GM12878 (cell line): ENCODE data around the gene CTSW. TPM values are rescaled to one million over a fixed set of nuclear protein-coding genes. Genes with fewer than 3 reads are reported as not detected.

Experiments used
- ATF7 ChIP-seq: fragments of 450-650 bp; IDR thresholded peaks from 2 replicates; pipeline ENCODE4 v1.6.1; 2016; ENCODE audit warnings: low read depth, mild to moderate bottlenecking
- BACH1 ChIP-seq: fragments of 450-650 bp; IDR thresholded peaks from 2 replicates; pipeline ENCODE4 v1.6.1; 2017; ENCODE audit warnings: mild to moderate bottlenecking, borderline replicate concordance
- CBX3 ChIP-seq: fragments of 200-600 bp; sonication (generic); IDR thresholded peaks from 2 replicates; pipeline ENCODE4 v1.6.1; 2016; ENCODE audit warnings: low read depth, borderline replicate concordance
- CBX5 ChIP-seq: sonication (generic); IDR thresholded peaks from 2 replicates; pipeline ENCODE4 v1.6.1; 2016; ENCODE audit warnings: low read depth, moderate library complexity, mild to moderate bottlenecking, inconsistent platforms
- FOS ChIP-seq: IDR thresholded peaks from 3 replicates; pipeline ENCODE4 v1.6.1; 2011; ENCODE audit warnings: borderline replicate concordance; ENCODE audit not compliant: insufficient read length; ENCODE audit errors: extremely low read depth
- FOXM1 ChIP-seq: IDR thresholded peaks from 2 replicates; pipeline ENCODE4 v1.6.1; 2012; ENCODE audit warnings: low read depth, mild to moderate bottlenecking, inconsistent platforms, low read length, moderate library complexity
- JUNB ChIP-seq: IDR thresholded peaks from 2 replicates; pipeline ENCODE4 v1.6.1; 2016; ENCODE audit warnings: antibody characterized with exemption, mild to moderate bottlenecking
- KLF5 ChIP-seq: fragments of 450-650 bp; IDR thresholded peaks from 2 replicates; pipeline ENCODE4 v1.6.1; 2014; ENCODE audit warnings: mild to moderate bottlenecking; ENCODE audit not compliant: partially characterized antibody
- LARP7 ChIP-seq: fragments of 450-650 bp; IDR thresholded peaks from 2 replicates; pipeline ENCODE4 v1.6.1; 2017; ENCODE audit warnings: mild to moderate bottlenecking
- MEF2B ChIP-seq: fragments of 450-650 bp; IDR thresholded peaks from 2 replicates; pipeline ENCODE4 v1.6.1; 2018; ENCODE audit warnings: mild to moderate bottlenecking, moderate library complexity; ENCODE audit not compliant: partially characterized antibody, poor library complexity, severe bottlenecking
- MYB ChIP-seq: fragments of 150-350 bp; IDR thresholded peaks from 2 replicates; pipeline ENCODE4 v1.6.1; 2014; ENCODE audit warnings: mild to moderate bottlenecking, low read depth, low read length, borderline replicate concordance
- MYC ChIP-seq: IDR thresholded peaks from 2 replicates; pipeline ENCODE4 v1.6.1; 2011; ENCODE audit warnings: mild to moderate bottlenecking, low read length, moderate library complexity, inconsistent platforms; ENCODE audit not compliant: insufficient read depth, insufficient replicate concordance, insufficient read length, severe bottlenecking
- PAX5 ChIP-seq: IDR thresholded peaks from 2 replicates; pipeline ENCODE4 v1.6.1; 2011; ENCODE audit warnings: low read depth, low read length, borderline replicate concordance
- RELA ChIP-seq: fragments of 450-650 bp; IDR thresholded peaks from 2 replicates; pipeline ENCODE4 v1.8.0; 2014; ENCODE audit warnings: borderline replicate concordance; ENCODE audit not compliant: partially characterized antibody
- SMAD1 ChIP-seq: fragments of 450-650 bp; IDR thresholded peaks from 2 replicates; pipeline ENCODE4 v1.6.1; 2018; ENCODE audit warnings: mild to moderate bottlenecking, low read depth; ENCODE audit not compliant: partially characterized antibody
- SUZ12 ChIP-seq: fragments of 200-600 bp; sonication (generic); IDR thresholded peaks from one replicate; pipeline ENCODE4 v1.6.1; 2018; ENCODE audit warnings: antibody characterized with exemption, mild to moderate bottlenecking; ENCODE audit not compliant: unreplicated experiment
- polyA plus RNA-seq, 11 experiments: library from polyadenylated mRNA; depleted of rRNA in 4 of 11; unstranded in 6 of 11; stranded (reverse) in 5 of 11; fragments of >200 nt; fragmentation: Nextera tagmentation in 4 of 11; fragmentation: Illumina TruSeq in 1 of 11; extraction: Ambion mirVana in 4 of 11; extraction: Trizol in 1 of 11; gene quantifications; 1 replicate in 1 of 11; 2 replicates in 10 of 11; pipeline versions ENCODE4 v1.2.1 to v1.2.3, GENCODE V29; 2011 to 2016; ENCODE audit warnings: inconsistent platforms in 2 of 11, missing spikeins in 2 of 11, low read depth in 1 of 11
- total RNA-seq, 4 experiments: library from RNA; depleted of rRNA in 3 of 4; stranded (reverse); fragments of >200 nt in 3 of 4; fragmentation: Illumina TruSeq in 1 of 4; extraction: Trizol in 1 of 4; gene quantifications; 2 replicates each; pipeline versions ENCODE4 v1.2.1 to v1.2.3, GENCODE V29; 2013 to 2021
- TF ChIP-seq, protein P1 (sequence below): IDR thresholded peaks from 2 replicates; pipeline ENCODE4 v1.6.1; 2012; ENCODE audit warnings: improper control_type of control experiment, low read depth, low read length; ENCODE audit not compliant: insufficient replicate concordance
- TF ChIP-seq, protein P2 (sequence below): IDR thresholded peaks from 2 replicates; pipeline ENCODE4 v1.6.1; 2011; ENCODE audit warnings: mild to moderate bottlenecking, low read depth, low read length, moderate library complexity; ENCODE audit not compliant: insufficient replicate concordance
- TF ChIP-seq, protein P3 (sequence below): fragments of 450-650 bp; IDR thresholded peaks from 2 replicates; pipeline ENCODE4 v1.6.1; 2017; ENCODE audit warnings: mild to moderate bottlenecking, moderate library complexity

Gene CTSW
- total and polyA plus RNA-seq, 10 of the 15 experiments (the other 5 are each of a cell fraction or from before 2014, with no cell fraction given): 0.53 to 12.0 (median 1.7) TPM

DNA sequence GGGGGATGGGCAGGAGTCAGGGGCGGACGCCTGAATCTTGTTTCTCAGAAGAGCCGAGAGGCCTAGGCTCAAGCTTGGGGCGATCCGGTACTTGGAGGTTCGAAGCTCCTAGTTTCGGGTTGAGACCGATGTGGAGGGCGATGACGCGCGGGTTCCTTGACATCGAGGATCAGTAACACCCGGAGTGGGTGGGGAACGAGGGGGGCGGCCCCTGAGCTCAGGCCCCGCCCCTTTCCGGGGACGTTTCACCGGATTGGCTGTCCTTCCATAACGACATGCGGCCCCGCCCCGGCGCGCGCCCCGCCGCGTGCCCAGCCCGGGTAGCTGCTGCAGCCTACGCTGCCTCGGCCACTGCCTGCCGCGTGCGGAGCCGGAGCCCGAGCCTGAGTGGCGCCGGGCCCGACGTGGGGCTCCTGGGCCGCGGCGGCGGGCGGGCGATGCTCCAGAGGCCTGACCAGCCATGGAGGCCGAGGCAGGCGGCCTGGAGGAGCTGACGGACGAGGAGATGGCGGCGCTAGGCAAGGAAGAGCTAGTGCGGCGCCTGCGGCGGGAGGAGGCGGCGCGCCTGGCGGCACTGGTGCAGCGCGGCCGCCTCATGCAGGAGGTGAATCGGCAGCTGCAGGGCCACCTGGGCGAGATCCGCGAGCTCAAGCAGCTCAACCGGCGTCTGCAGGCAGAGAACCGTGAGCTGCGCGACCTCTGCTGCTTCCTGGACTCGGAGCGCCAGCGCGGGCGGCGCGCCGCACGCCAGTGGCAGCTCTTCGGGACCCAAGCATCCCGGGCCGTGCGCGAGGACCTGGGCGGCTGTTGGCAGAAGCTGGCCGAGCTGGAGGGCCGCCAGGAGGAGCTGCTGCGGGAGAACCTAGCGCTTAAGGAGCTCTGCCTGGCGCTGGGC is 10.9 kb downstream of the CTSW start, which contains the start of gene CCDC85B (continued):
- TF ChIP-seq, protein P1, sequence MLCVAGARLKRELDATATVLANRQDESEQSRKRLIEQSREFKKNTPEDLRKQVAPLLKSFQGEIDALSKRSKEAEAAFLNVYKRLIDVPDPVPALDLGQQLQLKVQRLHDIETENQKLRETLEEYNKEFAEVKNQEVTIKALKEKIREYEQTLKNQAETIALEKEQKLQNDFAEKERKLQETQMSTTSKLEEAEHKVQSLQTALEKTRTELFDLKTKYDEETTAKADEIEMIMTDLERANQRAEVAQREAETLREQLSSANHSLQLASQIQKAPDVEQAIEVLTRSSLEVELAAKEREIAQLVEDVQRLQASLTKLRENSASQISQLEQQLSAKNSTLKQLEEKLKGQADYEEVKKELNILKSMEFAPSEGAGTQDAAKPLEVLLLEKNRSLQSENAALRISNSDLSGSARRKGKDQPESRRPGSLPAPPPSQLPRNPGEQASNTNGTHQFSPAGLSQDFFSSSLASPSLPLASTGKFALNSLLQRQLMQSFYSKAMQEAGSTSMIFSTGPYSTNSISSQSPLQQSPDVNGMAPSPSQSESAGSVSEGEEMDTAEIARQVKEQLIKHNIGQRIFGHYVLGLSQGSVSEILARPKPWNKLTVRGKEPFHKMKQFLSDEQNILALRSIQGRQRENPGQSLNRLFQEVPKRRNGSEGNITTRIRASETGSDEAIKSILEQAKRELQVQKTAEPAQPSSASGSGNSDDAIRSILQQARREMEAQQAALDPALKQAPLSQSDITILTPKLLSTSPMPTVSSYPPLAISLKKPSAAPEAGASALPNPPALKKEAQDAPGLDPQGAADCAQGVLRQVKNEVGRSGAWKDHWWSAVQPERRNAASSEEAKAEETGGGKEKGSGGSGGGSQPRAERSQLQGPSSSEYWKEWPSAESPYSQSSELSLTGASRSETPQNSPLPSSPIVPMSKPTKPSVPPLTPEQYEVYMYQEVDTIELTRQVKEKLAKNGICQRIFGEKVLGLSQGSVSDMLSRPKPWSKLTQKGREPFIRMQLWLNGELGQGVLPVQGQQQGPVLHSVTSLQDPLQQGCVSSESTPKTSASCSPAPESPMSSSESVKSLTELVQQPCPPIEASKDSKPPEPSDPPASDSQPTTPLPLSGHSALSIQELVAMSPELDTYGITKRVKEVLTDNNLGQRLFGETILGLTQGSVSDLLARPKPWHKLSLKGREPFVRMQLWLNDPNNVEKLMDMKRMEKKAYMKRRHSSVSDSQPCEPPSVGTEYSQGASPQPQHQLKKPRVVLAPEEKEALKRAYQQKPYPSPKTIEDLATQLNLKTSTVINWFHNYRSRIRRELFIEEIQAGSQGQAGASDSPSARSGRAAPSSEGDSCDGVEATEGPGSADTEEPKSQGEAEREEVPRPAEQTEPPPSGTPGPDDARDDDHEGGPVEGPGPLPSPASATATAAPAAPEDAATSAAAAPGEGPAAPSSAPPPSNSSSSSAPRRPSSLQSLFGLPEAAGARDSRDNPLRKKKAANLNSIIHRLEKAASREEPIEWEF: no peak
- no peak for TF ChIP-seq FOS
- TF ChIP-seq CBX3: no peak
- peak; percentile 71 for TF ChIP-seq MEF2B
- no peak for TF ChIP-seq CBX5
- no peak for TF ChIP-seq MYB
- peak; percentile 91; the same call in 1 of the 2 replicates for TF ChIP-seq BACH1
- no peak for TF ChIP-seq SUZ12
- TF ChIP-seq LARP7: peak; percentile 89
- no peak for TF ChIP-seq RELA
- TF ChIP-seq SMAD1: no peak
- peak; percentile 90 for TF ChIP-seq MYC
- no peak for TF ChIP-seq JUNB
- TF ChIP-seq ATF7: peak; percentile 59; the same call in 1 of the 2 replicates
- peak; percentile 92 for TF ChIP-seq KLF5
- TF ChIP-seq, protein P2, sequence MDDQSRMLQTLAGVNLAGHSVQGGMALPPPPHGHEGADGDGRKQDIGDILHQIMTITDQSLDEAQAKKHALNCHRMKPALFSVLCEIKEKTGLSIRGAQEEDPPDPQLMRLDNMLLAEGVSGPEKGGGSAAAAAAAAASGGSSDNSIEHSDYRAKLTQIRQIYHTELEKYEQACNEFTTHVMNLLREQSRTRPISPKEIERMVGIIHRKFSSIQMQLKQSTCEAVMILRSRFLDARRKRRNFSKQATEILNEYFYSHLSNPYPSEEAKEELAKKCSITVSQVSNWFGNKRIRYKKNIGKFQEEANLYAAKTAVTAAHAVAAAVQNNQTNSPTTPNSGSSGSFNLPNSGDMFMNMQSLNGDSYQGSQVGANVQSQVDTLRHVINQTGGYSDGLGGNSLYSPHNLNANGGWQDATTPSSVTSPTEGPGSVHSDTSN: peak; percentile 2
- TF ChIP-seq, protein P3, sequence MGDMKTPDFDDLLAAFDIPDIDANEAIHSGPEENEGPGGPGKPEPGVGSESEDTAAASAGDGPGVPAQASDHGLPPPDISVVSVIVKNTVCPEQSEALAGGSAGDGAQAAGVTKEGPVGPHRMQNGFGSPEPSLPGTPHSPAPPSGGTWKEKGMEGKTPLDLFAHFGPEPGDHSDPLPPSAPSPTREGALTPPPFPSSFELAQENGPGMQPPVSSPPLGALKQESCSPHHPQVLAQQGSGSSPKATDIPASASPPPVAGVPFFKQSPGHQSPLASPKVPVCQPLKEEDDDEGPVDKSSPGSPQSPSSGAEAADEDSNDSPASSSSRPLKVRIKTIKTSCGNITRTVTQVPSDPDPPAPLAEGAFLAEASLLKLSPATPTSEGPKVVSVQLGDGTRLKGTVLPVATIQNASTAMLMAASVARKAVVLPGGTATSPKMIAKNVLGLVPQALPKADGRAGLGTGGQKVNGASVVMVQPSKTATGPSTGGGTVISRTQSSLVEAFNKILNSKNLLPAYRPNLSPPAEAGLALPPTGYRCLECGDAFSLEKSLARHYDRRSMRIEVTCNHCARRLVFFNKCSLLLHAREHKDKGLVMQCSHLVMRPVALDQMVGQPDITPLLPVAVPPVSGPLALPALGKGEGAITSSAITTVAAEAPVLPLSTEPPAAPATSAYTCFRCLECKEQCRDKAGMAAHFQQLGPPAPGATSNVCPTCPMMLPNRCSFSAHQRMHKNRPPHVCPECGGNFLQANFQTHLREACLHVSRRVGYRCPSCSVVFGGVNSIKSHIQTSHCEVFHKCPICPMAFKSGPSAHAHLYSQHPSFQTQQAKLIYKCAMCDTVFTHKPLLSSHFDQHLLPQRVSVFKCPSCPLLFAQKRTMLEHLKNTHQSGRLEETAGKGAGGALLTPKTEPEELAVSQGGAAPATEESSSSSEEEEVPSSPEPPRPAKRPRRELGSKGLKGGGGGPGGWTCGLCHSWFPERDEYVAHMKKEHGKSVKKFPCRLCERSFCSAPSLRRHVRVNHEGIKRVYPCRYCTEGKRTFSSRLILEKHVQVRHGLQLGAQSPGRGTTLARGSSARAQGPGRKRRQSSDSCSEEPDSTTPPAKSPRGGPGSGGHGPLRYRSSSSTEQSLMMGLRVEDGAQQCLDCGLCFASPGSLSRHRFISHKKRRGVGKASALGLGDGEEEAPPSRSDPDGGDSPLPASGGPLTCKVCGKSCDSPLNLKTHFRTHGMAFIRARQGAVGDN: peak; percentile 92
- no peak for TF ChIP-seq PAX5
- no peak for TF ChIP-seq FOXM1
